Parathyroid adenoma (tissue), 2 donors: Measurements from ENCODE around the gene PDCD4.
"Not testable (repeated sequence)": the region's sequence is repeated elsewhere in the genome, so short reads cannot be mapped to it uniquely, and the experiment has no call there.

Experiments
- H2AFZ ChIP-seq: fragments of 300-600 bp; sonication (generic); one replicate; pipeline ENCODE4 v1.7.0; 2017; ENCODE audit warnings: antibody characterized with exemption, mild to moderate bottlenecking
- H3K27ac ChIP-seq: fragments of 300-600 bp; sonication (generic); one replicate; pipeline ENCODE4 v1.7.0; 2017
- H3K27me3 ChIP-seq: fragments of 300-600 bp; sonication (generic); one replicate; pipeline ENCODE4 v1.7.0; 2017; ENCODE audit warnings: low read length; ENCODE audit not compliant: control insufficient read depth, insufficient read depth
- H3K36me3 ChIP-seq: fragments of 300-600 bp; sonication (generic); one replicate; pipeline ENCODE4 v1.7.0; 2017; ENCODE audit warnings: low read length; ENCODE audit not compliant: control insufficient read depth, insufficient read depth
- H3K4me1 ChIP-seq: fragments of 300-600 bp; sonication (generic); one replicate; pipeline ENCODE4 v1.7.0; 2017; ENCODE audit warnings: control low read depth
- H3K4me2 ChIP-seq: fragments of 300-600 bp; sonication (generic); one replicate; pipeline ENCODE4 v1.7.0; 2017; ENCODE audit warnings: low read length
- H3K4me3 ChIP-seq: fragments of 300-600 bp; sonication (generic); one replicate; pipeline ENCODE4 v1.7.0; 2017; ENCODE audit warnings: low read depth, low read length
- H3K79me2 ChIP-seq: fragments of 300-600 bp; sonication (generic); one replicate; pipeline ENCODE4 v1.7.0; 2017; ENCODE audit warnings: control low read depth
- H3K9ac ChIP-seq: fragments of 300-600 bp; sonication (generic); one replicate; pipeline ENCODE4 v1.7.0; 2017; ENCODE audit warnings: mild to moderate bottlenecking
- H3K9me3 ChIP-seq: fragments of 300-600 bp; sonication (generic); one replicate; pipeline ENCODE4 v1.7.0; 2017; ENCODE audit warnings: low read length; ENCODE audit not compliant: control insufficient read depth
- CTCF ChIP-seq: fragments of 300-600 bp; sonication (generic); IDR thresholded peaks from one replicate; pipeline ENCODE4 v1.7.0; 2017; ENCODE audit warnings: antibody characterized with exemption, mild to moderate bottlenecking
- donor health status: primary hyperparathyroidism.

PDCD4 gene

GRCh38 chr10:110912374-110912773 is 40.6 kb downstream of the PDCD4 start:
- no peak for TF ChIP-seq CTCF
- Histone ChIP-seq H3K79me2 (no peaks in the 10 kb centered on the region), H2AFZ (no peak overlapping the region), H3K27me3 (no peaks in the 10 kb centered on the region), H3K4me1 (peaks cover 43% of the 10 kb centered on the region), H3K9ac (no peak overlapping the region), H3K9me3 (no peaks in the 10 kb centered on the region), H3K4me2 (no peak overlapping the region), H3K27ac (no peak overlapping the region), H3K4me3 (no peak overlapping the region), H3K36me3 (no peaks in the 10 kb centered on the region)

- no peaks in the 10 kb centered on the region for H3K79me2 ChIP-seq
- no peak overlapping the region for H3K9ac ChIP-seq
These were observed 42.7 kb downstream of the PDCD4 start for GRCh38 chr10:110914431-110914830.

GRCh38 chr10:110915035-110915434 is 43.3 kb downstream of the PDCD4 start:
- peak overlapping the region; percentile 6 for H3K4me3 ChIP-seq
- no peak overlapping the region for H3K9ac ChIP-seq
- H3K79me2 ChIP-seq: no peaks in the 10 kb centered on the region
- TF ChIP-seq CTCF: no peak
- no peaks in the 10 kb centered on the region for H3K9me3 ChIP-seq
- peak overlapping the region; percentile 99 for H3K27ac ChIP-seq
- peaks cover 36% of the 10 kb centered on the region for H3K4me1 ChIP-seq
- no peak overlapping the region for H2AFZ ChIP-seq
- H3K4me2 ChIP-seq: no peak overlapping the region
- no peaks in the 10 kb centered on the region for H3K36me3 ChIP-seq
- H3K27me3 ChIP-seq: no peaks in the 10 kb centered on the region

More at GRCh38 chr10:110914431-110914830, 42.7 kb downstream of the PDCD4 start:
- Histone ChIP-seq H3K36me3 (no peaks in the 10 kb centered on the region), H2AFZ (no peak overlapping the region), H3K4me2 (no peak overlapping the region), H3K4me1 (peaks cover 36% of the 10 kb centered on the region), H3K4me3 (no peak overlapping the region), H3K9me3 (no peaks in the 10 kb centered on the region), H3K27me3 (no peaks in the 10 kb centered on the region), H3K27ac (peak overlapping the region; percentile 99)
- TF ChIP-seq CTCF: no peak

- not testable (repeated sequence) for H3K79me2 ChIP-seq, H3K9ac ChIP-seq, H3K27me3 ChIP-seq, H3K9me3 ChIP-seq, H3K36me3 ChIP-seq, H2AFZ ChIP-seq
- peak overlapping the region; percentile 99 for H3K27ac ChIP-seq
- H3K4me1 ChIP-seq: peaks cover 36% of the 10 kb centered on the region
- H3K4me2 ChIP-seq: peak overlapping the region; percentile 72
- peak overlapping the region; percentile 89 for H3K4me3 ChIP-seq
These were observed 43.9 kb downstream of the PDCD4 start for GRCh38 chr10:110915600-110915999.

GRCh38 chr10:110916554-110917346 is 45.0 kb downstream of the PDCD4 start:
- no peak overlapping the region for H2AFZ ChIP-seq
- no peaks in the 10 kb centered on the region for H3K27me3 ChIP-seq
- H3K4me1 ChIP-seq: peaks cover 36% of the 10 kb centered on the region
- no peaks in the 10 kb centered on the region for H3K36me3 ChIP-seq
- H3K4me3 ChIP-seq: peak overlapping the region; percentile 89
- peak overlapping the region; percentile 99 for H3K27ac ChIP-seq
- H3K4me2 ChIP-seq: peak overlapping the region; percentile 97
- peaks cover 3% of the 10 kb centered on the region for H3K79me2 ChIP-seq
- H3K9ac ChIP-seq: no peak overlapping the region
- no peak for TF ChIP-seq CTCF
- no peaks in the 10 kb centered on the region for H3K9me3 ChIP-seq
